Liver (tissue), 9 donors: ENCODE results near the gene EDDM13. TPM values are rescaled to one million over a fixed set of nuclear protein-coding genes. Genes with fewer than 3 reads are reported as not detected.

Experiments used
- DNase-seq: peaks from one replicate; pipeline ENCODE4 v3.0.0-alpha.2; 2017; ENCODE audit warnings: low spot score
- H3K27ac ChIP-seq, 2 donors: one replicate each; pipeline ENCODE4 v1.7.0; 2013; ENCODE audit warnings: inconsistent platforms in 2 of 2, low read length in 2 of 2, control low read depth in 1 of 2, low read depth in 1 of 2, mild to moderate bottlenecking in 1 of 2
- H3K27me3 ChIP-seq, 4 donors: one replicate each; pipeline versions ENCODE4 v1.6.1 to v1.7.0; 2013; ENCODE audit warnings: low read length in 3 of 4, inconsistent platforms in 1 of 4, mild to moderate bottlenecking in 1 of 4, moderate library complexity in 1 of 4; ENCODE audit not compliant: control insufficient read depth in 4 of 4, insufficient read depth in 4 of 4
- H3K36me3 ChIP-seq, 4 donors: one replicate each; pipeline versions ENCODE4 v1.6.1 to v1.7.0; 2013; ENCODE audit warnings: low read length in 3 of 4, mild to moderate bottlenecking in 3 of 4, low read depth in 1 of 4, moderate library complexity in 1 of 4; ENCODE audit not compliant: control insufficient read depth in 4 of 4, insufficient read depth in 3 of 4
- H3K4me1 ChIP-seq, 4 donors: one replicate each; pipeline versions ENCODE4 v1.6.1 to v1.7.0; 2013; ENCODE audit warnings: low read length in 3 of 4, mild to moderate bottlenecking in 3 of 4, moderate library complexity in 1 of 4; ENCODE audit not compliant: control insufficient read depth in 4 of 4, insufficient read depth in 4 of 4
- H3K4me3 ChIP-seq, 3 donors: one replicate each; pipeline versions ENCODE4 v1.6.1 to v1.7.0; 2013; ENCODE audit warnings: low read length in 3 of 3, control low read depth in 1 of 3, low read depth in 1 of 3, mild to moderate bottlenecking in 1 of 3
- H3K9ac ChIP-seq, 2 donors: one replicate each; pipeline ENCODE4 v1.7.0; 2013; ENCODE audit warnings: low read length in 2 of 2, mild to moderate bottlenecking in 2 of 2, moderate library complexity in 2 of 2, control low read depth in 1 of 2, low read depth in 1 of 2
- H3K9me3 ChIP-seq, 4 donors: one replicate each; pipeline versions ENCODE4 v1.6.1 to v1.7.0; 2013; ENCODE audit warnings: low read length in 3 of 4; ENCODE audit not compliant: control insufficient read depth in 4 of 4
- ATF3 ChIP-seq: IDR thresholded peaks from 2 replicates; pipeline ENCODE4 v1.6.1; 2016; ENCODE audit warnings: antibody characterized with exemption
- CTCF ChIP-seq: fragments of 150-350 bp; IDR thresholded peaks from 2 replicates; pipeline ENCODE4 v1.5.1; 2017; ENCODE audit warnings: improper control_type of control experiment, low read depth, low read length; ENCODE audit not compliant: missing input control
- EGR1 ChIP-seq, 2 donors: IDR thresholded peaks; 2 replicates each; pipeline ENCODE4 v1.6.1; 2016 to 2018; ENCODE audit warnings: antibody characterized with exemption in 2 of 2, low read depth in 2 of 2
- FOXA1 ChIP-seq: IDR thresholded peaks from 2 replicates; pipeline ENCODE4 v1.6.1; 2016; ENCODE audit warnings: antibody characterized with exemption
- FOXA2 ChIP-seq: IDR thresholded peaks from 2 replicates; pipeline ENCODE4 v1.6.1; 2016; ENCODE audit warnings: antibody characterized with exemption
- GABPA ChIP-seq, 2 donors: IDR thresholded peaks in 1 of 2; conservative IDR thresholded peaks in 1 of 2; 2 replicates each; pipeline ENCODE4 v1.6.1; 2016; ENCODE audit warnings: antibody characterized with exemption in 2 of 2, mild to moderate bottlenecking in 1 of 2, moderate library complexity in 1 of 2
- HNF4A ChIP-seq, 2 donors: conservative IDR thresholded peaks; 2 replicates each; pipeline ENCODE4 v1.6.1; 2016; ENCODE audit warnings: antibody characterized with exemption in 2 of 2, mild to moderate bottlenecking in 2 of 2
- HNF4G ChIP-seq: IDR thresholded peaks from 2 replicates; pipeline ENCODE4 v1.6.1; 2016; ENCODE audit warnings: antibody characterized with exemption
- JUND ChIP-seq, 2 donors: IDR thresholded peaks; 2 replicates each; pipeline ENCODE4 v1.6.1; 2016; ENCODE audit warnings: antibody characterized with exemption in 2 of 2
- MAX ChIP-seq: IDR thresholded peaks from 2 replicates; pipeline ENCODE4 v1.6.1; 2016; ENCODE audit warnings: antibody characterized with exemption
- NR2F2 ChIP-seq: IDR thresholded peaks from 2 replicates; pipeline ENCODE4 v1.6.1; 2016; ENCODE audit warnings: antibody characterized with exemption
- RAD21 ChIP-seq, 2 donors: IDR thresholded peaks; 2 replicates each; pipeline ENCODE4 v1.6.1; 2016; ENCODE audit warnings: antibody characterized with exemption in 2 of 2, mild to moderate bottlenecking in 2 of 2
- REST ChIP-seq: IDR thresholded peaks from 2 replicates; pipeline ENCODE4 v1.6.1; 2016; ENCODE audit warnings: antibody characterized with exemption, mild to moderate bottlenecking
- RXRA ChIP-seq, 2 donors: IDR thresholded peaks; 2 replicates each; pipeline ENCODE4 v1.6.1; 2017 to 2018; ENCODE audit warnings: antibody characterized with exemption in 2 of 2, mild to moderate bottlenecking in 1 of 2
- SP1 ChIP-seq: IDR thresholded peaks from 2 replicates; pipeline ENCODE4 v1.6.1; 2018; ENCODE audit warnings: antibody characterized with exemption, mild to moderate bottlenecking
- TAF1 ChIP-seq: conservative IDR thresholded peaks from 2 replicates; pipeline ENCODE4 v1.6.1; 2016; ENCODE audit warnings: antibody characterized with exemption, mild to moderate bottlenecking
- YY1 ChIP-seq: IDR thresholded peaks from 2 replicates; pipeline ENCODE4 v1.6.1; 2016; ENCODE audit warnings: antibody characterized with exemption, mild to moderate bottlenecking
- ZBTB33 ChIP-seq: IDR thresholded peaks from 2 replicates; pipeline ENCODE4 v1.6.1; 2016; ENCODE audit warnings: antibody characterized with exemption
- WGBS: extraction: QIAGEN DNeasy Blood & Tissue Kit; methylation state at CpG from one replicate; pipeline ENCODE4 v1.1.7; 2013; 5-methylcytosine and 5-hydroxymethylcytosine counted together
- polyA plus RNA-seq, 2 donors: library from polyadenylated mRNA; stranded (reverse) in 1 of 2; unstranded in 1 of 2; fragments of 200-250 nt in 1 of 2; fragments of >200 nt in 1 of 2; fragmentation: Nextera tagmentation in 1 of 2; extraction: Ambion mirVana in 1 of 2; gene quantifications; one replicate each; pipeline versions ENCODE4 v1.2.1 to v1.2.3, GENCODE V29; 2013 to 2015
- total RNA-seq, 2 donors: library from RNA; depleted of rRNA; stranded (reverse); fragments of >200 nt; gene quantifications; one replicate each; pipeline ENCODE4 v1.2.3, GENCODE V29; 2014
- donor health status: healthy.
- donor health status: healthy.
- donor health status: healthy.
- donor health status: healthy.
- donor health status: healthy.

Gene EDDM13
- total and polyA plus RNA-seq, 4 donors: 0.20 TPM; not detected in 3

GRCh38 chr19:56308792-56309191 is 36.2 kb downstream of the EDDM13 start:
- Histone ChIP-seq H3K27ac (peak overlapping the region; percentile 9 to 69), H3K9ac (no peak overlapping the region)
- WGBS: 57% methylated on average over 7 of the region's 7 CpGs

More at GRCh38 chr19:56308792-56309191, 36.2 kb downstream of the EDDM13 start:
- Histone ChIP-seq H3K9me3 (no peaks in the 10 kb centered on the region), H3K4me1 (peaks cover 0 to 12% (median 8%) of the 10 kb centered on the region in 4 donors), H3K27me3 (no peaks in the 10 kb centered on the region), H3K36me3 (peaks cover 0 to 19% (median 6%) of the 10 kb centered on the region in 4 donors), H3K4me3 (no peak overlapping the region)
- peak; percentile 12 to 28 for TF ChIP-seq HNF4A (conservative IDR thresholded peaks at IDR 0.05)
- peak; percentile 26 for TF ChIP-seq YY1
- TF ChIP-seq FOXA1: no peak
- TF ChIP-seq FOXA2: peak; percentile 2
- TF ChIP-seq JUND (IDR thresholded peaks at IDR 0.05): no peak
- no peak for TF ChIP-seq RAD21 (IDR thresholded peaks at IDR 0.05)
- TF ChIP-seq ZBTB33: no peak
- TF ChIP-seq HNF4G: no peak
- no peak for TF ChIP-seq EGR1 (IDR thresholded peaks at IDR 0.05; ENCODE audit: low read depth in 2 of 2)
- no peak for TF ChIP-seq CTCF
- TF ChIP-seq SP1: no peak
- peak in 1 of 2 donors; percentile 30 for TF ChIP-seq GABPA (IDR thresholded peaks at IDR 0.05 in 1 of 2, conservative IDR thresholded peaks at IDR 0.05 in 1 of 2)
- TF ChIP-seq RXRA (IDR thresholded peaks at IDR 0.05): peak in 1 of 2 donors; percentile 64
- no peak for TF ChIP-seq MAX
- TF ChIP-seq REST: no peak
- no peak for TF ChIP-seq ATF3
- no peak for TF ChIP-seq NR2F2
- TF ChIP-seq TAF1: no peak
- no peak for DNase-seq
